Neural crest cell (in vitro differentiated cells): Measurements from ENCODE around the gene SLC26A3. TPM values are rescaled to one million over a fixed set of nuclear protein-coding genes. Genes with fewer than 3 reads are reported as not detected.
"Not testable (repeated sequence)": the region's sequence is repeated elsewhere in the genome, so short reads cannot be mapped to it uniquely, and the experiment has no call there.

ENCODE experiments used
- DNase-seq: peaks from one replicate; pipeline ENCODE4 v3.0.0; 2021; ENCODE audit warnings: low read depth, mixed read lengths, low spot score
- H3K27ac Mint-ChIP-seq: one replicate; pipeline ENCODE4 v1.8.0; 2021; ENCODE audit warnings: mild to moderate bottlenecking, mixed read lengths; ENCODE audit not compliant: unreplicated experiment
- H3K27me3 Mint-ChIP-seq: 2 replicates; pipeline ENCODE4 v1.8.0; 2021; ENCODE audit warnings: low read depth, mild to moderate bottlenecking, mixed read lengths
- H3K36me3 Mint-ChIP-seq: 2 replicates; pipeline ENCODE4 v1.8.0; 2021; ENCODE audit warnings: low read depth, mild to moderate bottlenecking, mixed read lengths
- H3K4me1 Mint-ChIP-seq: 2 replicates; pipeline ENCODE4 v1.8.0; 2021; ENCODE audit warnings: mixed read lengths
- H3K4me3 Mint-ChIP-seq: one replicate; pipeline ENCODE4 v1.8.0; 2021; ENCODE audit warnings: mild to moderate bottlenecking, mixed read lengths
- H3K9me3 Mint-ChIP-seq: 2 replicates; pipeline ENCODE4 v1.8.0; 2021; ENCODE audit warnings: mixed read lengths
- CTCF ChIP-seq: fragments of 200-600 bp; sonication (generic); conservative IDR thresholded peaks from 2 replicates; pipeline ENCODE4 v1.5.0; 2021; ENCODE audit warnings: antibody characterized with exemption, mild to moderate bottlenecking
- long read RNA-seq: library from polyadenylated mRNA; unstranded; transcript quantifications from one replicate; pipeline ENCODE4 v2.0.0, GENCODE V29; 2020
- total RNA-seq: library from RNA; stranded (reverse); gene quantifications from 2 replicates; pipeline ENCODE4 v1.2.1, GENCODE V29; 2021

The SLC26A3 gene
- total RNA-seq, result not detected in 2 replicates
- long read RNA-seq, result 0 reads

- Mint-ChIP-seq H3K9me3 (no peaks in the 10 kb centered on the region), H3K27ac (no peak within 1 kb of the TSS)
These were observed at the start of gene SLC26A3 for GRCh38 chr7:107803009-107803610. SLC26A3 (minus strand) TSS chr7:107803223; CDS start chr7:107794509, 8,714 bp downstream.

GRCh38 chr7:107850643-107851042, 47.6 kb upstream of the SLC26A3 start:
- TF ChIP-seq CTCF, result no peak
- no peak overlapping the region for H3K27ac Mint-ChIP-seq
- H3K36me3 Mint-ChIP-seq, result no peaks in the 10 kb centered on the region
- no peak for DNase-seq
- no peak overlapping the region for H3K4me3 Mint-ChIP-seq
- no peaks in the 10 kb centered on the region for H3K9me3 Mint-ChIP-seq
- peaks cover 8% of the 10 kb centered on the region for H3K27me3 Mint-ChIP-seq
- H3K4me1 Mint-ChIP-seq, result no peaks in the 10 kb centered on the region

More at GRCh38 chr7:107803009-107803610, at the start of gene SLC26A3:
- Mint-ChIP-seq H3K27me3 (peaks cover 10% of the 10 kb centered on the region), H3K4me3 (no peak within 1 kb of the TSS), H3K36me3 (no peaks in the 10 kb centered on the region), H3K4me1 (no peaks in the 10 kb centered on the region)
- DNase-seq, result no peak
- TF ChIP-seq CTCF, result no peak

DNA sequence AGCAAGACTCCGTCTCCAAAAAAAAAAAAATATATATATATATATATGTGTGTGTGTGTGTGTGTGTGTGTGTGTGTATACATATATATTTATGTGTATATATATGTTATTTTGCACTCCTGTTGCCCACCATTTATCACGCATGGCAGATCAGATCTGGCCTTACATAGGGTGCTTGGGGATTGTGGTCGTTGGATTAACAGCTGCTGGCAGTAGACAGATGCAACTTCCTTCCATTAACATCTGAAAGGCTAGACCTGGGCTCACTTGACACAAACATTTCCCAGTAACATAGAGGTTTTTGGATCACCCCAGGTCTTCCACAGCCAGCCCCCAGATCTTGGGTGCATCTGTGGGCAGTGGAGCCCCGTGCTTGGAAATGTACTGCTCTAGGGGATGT, 47.2 kb upstream of the SLC26A3 start:
- H3K27ac Mint-ChIP-seq, result no peak overlapping the region
- no peak for TF ChIP-seq CTCF
- H3K9me3 Mint-ChIP-seq, result no peaks in the 10 kb centered on the region
- H3K27me3 Mint-ChIP-seq, result peaks cover 8% of the 10 kb centered on the region
- H3K4me3 Mint-ChIP-seq, result no peak overlapping the region
- H3K36me3 Mint-ChIP-seq, result no peaks in the 10 kb centered on the region
- H3K4me1 Mint-ChIP-seq, result no peaks in the 10 kb centered on the region
- DNase-seq, result no peak

DNA sequence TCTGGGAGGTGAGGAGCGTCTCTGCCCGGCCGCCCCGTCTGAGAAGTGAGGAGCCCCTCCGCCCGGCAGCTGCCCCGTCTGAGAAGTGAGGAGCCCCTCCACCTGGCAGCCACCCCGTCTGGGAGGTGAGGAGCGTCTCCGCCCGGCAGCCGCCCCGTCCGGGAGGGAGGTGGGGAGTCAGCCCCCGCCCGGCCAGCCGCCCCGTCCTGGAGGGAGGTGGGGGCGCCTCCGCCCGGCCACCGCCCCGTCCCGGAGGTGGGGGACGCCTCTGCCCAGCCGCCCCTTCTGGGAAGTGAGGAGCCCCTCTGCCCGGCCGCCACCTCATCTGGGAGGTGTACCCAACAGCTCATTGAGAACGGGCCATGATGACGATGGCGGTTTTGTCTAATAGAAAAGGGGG, 45.2 kb upstream of the SLC26A3 start:
- not testable (repeated sequence) for DNase-seq, H3K27ac Mint-ChIP-seq, H3K4me1 Mint-ChIP-seq, H3K36me3 Mint-ChIP-seq, H3K27me3 Mint-ChIP-seq, H3K9me3 Mint-ChIP-seq, H3K4me3 Mint-ChIP-seq

- not testable (repeated sequence) for H3K36me3 Mint-ChIP-seq, H3K9me3 Mint-ChIP-seq, H3K27me3 Mint-ChIP-seq, H3K27ac Mint-ChIP-seq, H3K4me3 Mint-ChIP-seq, H3K4me1 Mint-ChIP-seq, DNase-seq
These were observed 44.8 kb upstream of the SLC26A3 start for GRCh38 chr7:107847836-107848175.

DNA sequence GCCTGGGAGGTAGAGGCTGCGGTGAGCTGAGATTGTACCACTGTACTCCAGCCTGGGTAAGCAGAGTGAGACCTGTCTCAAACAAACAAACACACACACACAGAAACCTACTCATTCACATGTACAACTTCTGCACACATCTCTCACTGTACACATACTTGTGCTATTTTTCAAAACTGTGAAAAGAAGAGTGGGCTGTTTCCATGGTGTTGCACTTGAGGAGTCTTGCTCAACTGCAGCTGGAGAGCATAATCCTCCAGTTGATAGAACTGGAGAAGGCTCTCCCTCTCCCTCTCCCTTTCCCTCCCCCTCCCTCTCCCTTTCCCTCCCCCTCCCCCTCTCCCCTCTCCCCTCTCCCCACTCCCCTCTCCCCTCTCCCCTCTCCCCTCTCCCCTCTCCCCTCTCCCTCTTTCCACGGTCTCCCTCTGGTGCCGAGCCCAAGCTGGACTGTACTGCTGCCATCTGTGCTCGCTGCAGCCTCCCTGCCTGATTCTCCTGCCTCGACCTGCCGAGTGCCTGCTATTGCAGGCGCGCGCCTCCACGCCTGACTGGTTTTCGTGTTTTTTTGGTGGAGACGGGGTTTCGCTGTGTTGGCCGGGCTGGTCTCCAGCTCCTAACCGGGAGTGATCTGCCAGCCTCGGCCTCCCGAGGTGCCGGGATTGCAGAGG, 44.3 kb upstream of the SLC26A3 start:
- Mint-ChIP-seq H3K4me3 (no peak overlapping the region), H3K36me3 (no peaks in the 10 kb centered on the region), H3K4me1 (no peaks in the 10 kb centered on the region), H3K9me3 (no peaks in the 10 kb centered on the region), H3K27me3 (no peaks in the 10 kb centered on the region), H3K27ac (no peak overlapping the region)
- DNase-seq, result no peak
- TF ChIP-seq CTCF, result no peak
